Neuron (in vitro differentiated cells): ENCODE measurements around the gene TTC28.
"Not testable (repeated sequence)": the region's sequence is repeated elsewhere in the genome, so short reads cannot be mapped to it uniquely, and the experiment has no call there.

Source experiments
- H2AFZ ChIP-seq: one replicate; pipeline ENCODE4 v1.6.1; 2013; ENCODE audit warnings: low read depth, mild to moderate bottlenecking, inconsistent platforms, low read length, moderate library complexity
- H3K27me3 ChIP-seq: one replicate; pipeline ENCODE4 v1.6.1; 2013; ENCODE audit warnings: low read length; ENCODE audit not compliant: insufficient read depth
- H3K36me3 ChIP-seq: one replicate; pipeline ENCODE4 v1.6.1; 2013; ENCODE audit warnings: low read length; ENCODE audit not compliant: insufficient read depth
- H3K4me1 ChIP-seq: one replicate; pipeline ENCODE4 v1.6.1; 2013; ENCODE audit warnings: low read length; ENCODE audit not compliant: insufficient read depth
- H3K4me3 ChIP-seq: 2 replicates; pipeline ENCODE4 v1.5.1; 2013; ENCODE audit warnings: mild to moderate bottlenecking, low read length, moderate library complexity
- H3K9me3 ChIP-seq: one replicate; pipeline ENCODE4 v1.6.1; 2013; ENCODE audit warnings: low read length

The TTC28 gene

DNA sequence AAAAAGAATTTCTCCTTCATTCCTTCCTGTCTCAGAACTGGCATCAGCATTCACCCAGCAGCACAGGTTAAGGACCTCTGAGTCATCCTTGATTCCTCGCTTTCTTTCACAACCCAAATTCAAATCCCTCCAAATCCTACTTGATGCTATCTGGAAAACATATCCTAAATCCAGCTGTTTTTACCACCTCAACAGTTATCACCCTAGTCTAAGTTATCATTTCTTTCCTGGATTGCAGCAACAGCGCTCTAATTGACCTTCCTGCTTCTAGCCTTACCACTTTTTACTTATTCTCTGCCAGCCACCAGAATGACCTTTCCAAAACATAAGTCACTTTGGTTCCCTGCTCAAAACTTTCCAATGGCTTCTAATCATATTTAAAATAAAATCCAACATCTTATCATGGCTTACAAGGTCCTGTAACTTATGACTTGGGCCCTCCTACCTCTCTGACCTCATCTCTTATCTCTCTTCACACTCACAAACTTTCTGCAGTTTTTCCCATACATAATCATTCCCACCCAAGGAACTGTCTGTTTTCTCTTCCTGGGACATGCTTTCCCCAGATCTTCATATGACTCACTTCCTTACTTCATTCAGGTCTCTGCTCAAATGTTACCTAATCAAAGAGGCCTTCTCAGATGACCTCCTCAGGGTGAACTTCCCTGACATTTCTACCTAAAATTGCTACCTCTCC lies 119.4 kb downstream of the TTC28 start:
- peaks cover 6% of the 10 kb centered on the region for H3K9me3 ChIP-seq
- no peaks in the 10 kb centered on the region for H3K4me1 ChIP-seq
- no peak overlapping the region for H3K4me3 ChIP-seq
- no peaks in the 10 kb centered on the region for H3K36me3 ChIP-seq
- H2AFZ ChIP-seq, result no peak overlapping the region
- no peaks in the 10 kb centered on the region for H3K27me3 ChIP-seq

DNA sequence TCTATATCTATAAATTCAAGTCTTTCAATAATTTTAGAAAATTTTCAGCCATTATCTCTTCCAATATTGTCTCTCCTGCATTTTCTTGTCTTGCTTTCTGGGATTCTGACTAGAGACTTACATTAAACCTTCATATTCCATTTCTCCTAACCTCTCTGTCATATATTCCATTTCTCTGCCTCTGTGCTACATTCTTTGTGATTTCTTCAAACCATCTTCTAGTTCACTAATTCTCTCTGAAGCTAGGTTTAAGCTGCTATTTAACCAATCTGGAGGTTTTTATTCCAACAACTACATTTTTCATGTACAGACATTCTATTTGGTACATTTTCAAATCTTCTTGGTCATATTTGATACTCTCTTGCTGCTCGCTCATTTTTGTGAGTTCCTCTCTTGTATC lies 122.5 kb downstream of the TTC28 start:
- no peak overlapping the region for H2AFZ ChIP-seq
- H3K4me1 ChIP-seq, result no peaks in the 10 kb centered on the region
- H3K27me3 ChIP-seq, result no peaks in the 10 kb centered on the region
- H3K9me3 ChIP-seq, result peaks cover 6% of the 10 kb centered on the region
- no peak overlapping the region for H3K4me3 ChIP-seq
- no peaks in the 10 kb centered on the region for H3K36me3 ChIP-seq

- H3K4me1 ChIP-seq, H2AFZ ChIP-seq, H3K9me3 ChIP-seq, H3K27me3 ChIP-seq, H3K4me3 ChIP-seq, H3K36me3 ChIP-seq: not testable (repeated sequence)
These were observed 126.4 kb downstream of the TTC28 start for GRCh38 chr22:28553108-28553866.

GRCh38 chr22:28548406-28548805 lies 131.2 kb downstream of the TTC28 start:
- Histone ChIP-seq H3K9me3 (peaks cover 1% of the 10 kb centered on the region), H3K4me1 (no peaks in the 10 kb centered on the region), H2AFZ (no peak overlapping the region), H3K36me3 (no peaks in the 10 kb centered on the region), H3K27me3 (no peaks in the 10 kb centered on the region), H3K4me3 (no peak overlapping the region)

GRCh38 chr22:28547132-28547842 lies 132.4 kb downstream of the TTC28 start:
- no peak overlapping the region for H3K4me3 ChIP-seq
- H3K4me1 ChIP-seq, result no peaks in the 10 kb centered on the region
- H3K27me3 ChIP-seq, result no peaks in the 10 kb centered on the region
- H3K36me3 ChIP-seq, result no peaks in the 10 kb centered on the region
- H2AFZ ChIP-seq, result no peak overlapping the region
- H3K9me3 ChIP-seq, result peaks cover 5% of the 10 kb centered on the region

DNA sequence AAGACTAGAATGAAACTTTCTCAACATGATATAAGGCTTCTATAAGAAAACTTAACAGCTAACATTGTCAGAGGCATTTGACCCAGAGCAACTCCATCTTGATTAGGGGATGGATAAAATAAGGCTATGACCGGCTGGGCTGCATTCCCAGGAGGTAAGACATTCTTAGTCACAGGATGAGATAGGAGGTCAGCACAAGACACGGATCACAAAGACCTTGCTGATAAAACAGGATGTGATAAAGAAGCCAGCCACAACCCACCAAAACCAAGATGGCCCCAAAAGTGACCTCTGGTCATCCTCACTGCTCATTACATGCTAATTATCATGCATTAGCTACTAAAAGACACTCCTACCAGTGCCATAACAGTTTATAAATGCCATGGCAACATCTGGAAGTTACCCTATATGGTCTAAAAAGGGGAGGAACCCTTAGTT lies 135.2 kb downstream of the TTC28 start:
- peaks cover 5% of the 10 kb centered on the region for H3K9me3 ChIP-seq
- no peak overlapping the region for H3K4me3 ChIP-seq
- H3K4me1 ChIP-seq, result peaks cover 7% of the 10 kb centered on the region
- no peak overlapping the region for H2AFZ ChIP-seq
- H3K27me3 ChIP-seq, result no peaks in the 10 kb centered on the region
- no peaks in the 10 kb centered on the region for H3K36me3 ChIP-seq

DNA sequence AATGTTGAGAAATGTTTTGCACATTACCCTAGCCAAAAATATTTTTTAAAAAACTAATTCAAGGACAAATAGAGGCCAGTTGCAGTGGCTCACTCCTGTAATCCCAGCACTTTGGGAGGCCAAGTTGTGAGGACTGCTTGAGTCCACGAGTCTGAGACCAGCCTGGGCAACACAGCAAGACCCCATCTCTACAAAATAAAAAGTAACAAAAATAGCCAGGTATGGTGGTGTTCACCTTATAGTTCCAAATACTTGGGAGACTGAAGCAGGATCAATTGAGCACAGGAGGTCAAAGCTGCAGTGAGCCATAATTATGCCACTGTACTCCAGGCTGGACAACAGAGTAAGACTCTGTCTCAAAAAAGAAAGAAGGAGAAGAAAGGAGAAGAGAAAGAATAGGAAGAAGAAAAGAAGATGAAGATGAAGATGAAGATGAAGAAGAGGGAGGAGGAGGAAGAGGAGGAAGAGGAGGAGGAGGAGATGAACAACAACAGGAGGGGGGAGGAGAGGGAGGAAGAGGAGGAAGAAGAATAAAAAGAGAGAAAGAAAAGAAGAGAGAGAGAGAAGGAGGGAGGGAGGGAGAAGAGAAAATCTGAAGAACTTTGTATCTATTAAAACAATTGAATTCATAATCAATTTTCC lies 136.5 kb downstream of the TTC28 start:
- peaks cover 5% of the 10 kb centered on the region for H3K9me3 ChIP-seq
- H2AFZ ChIP-seq, result no peak overlapping the region
- H3K4me3 ChIP-seq, result no peak overlapping the region
- no peaks in the 10 kb centered on the region for H3K27me3 ChIP-seq
- peaks cover 7% of the 10 kb centered on the region for H3K4me1 ChIP-seq
- no peaks in the 10 kb centered on the region for H3K36me3 ChIP-seq

- Histone ChIP-seq H3K4me1 (peaks cover 7% of the 10 kb centered on the region), H2AFZ (no peak overlapping the region), H3K4me3 (no peak overlapping the region), H3K27me3 (no peaks in the 10 kb centered on the region), H3K9me3 (peaks cover 5% of the 10 kb centered on the region), H3K36me3 (no peaks in the 10 kb centered on the region)
These were observed 138.5 kb downstream of the TTC28 start for GRCh38 chr22:28541137-28541536.

GRCh38 chr22:28538922-28539321 lies 140.7 kb downstream of the TTC28 start:
- Histone ChIP-seq H3K4me3 (no peak overlapping the region), H3K4me1 (peaks cover 7% of the 10 kb centered on the region), H2AFZ (no peak overlapping the region), H3K9me3 (peaks cover 6% of the 10 kb centered on the region), H3K36me3 (no peaks in the 10 kb centered on the region), H3K27me3 (no peaks in the 10 kb centered on the region)

- H3K36me3 ChIP-seq, H2AFZ ChIP-seq, H3K9me3 ChIP-seq, H3K4me1 ChIP-seq, H3K27me3 ChIP-seq, H3K4me3 ChIP-seq: not testable (repeated sequence)
These were observed 149.1 kb downstream of the TTC28 start for GRCh38 chr22:28530565-28530964.

- H3K36me3 ChIP-seq, H2AFZ ChIP-seq, H3K9me3 ChIP-seq, H3K4me3 ChIP-seq, H3K4me1 ChIP-seq, H3K27me3 ChIP-seq: not testable (repeated sequence)
These were observed 150.5 kb downstream of the TTC28 start for GRCh38 chr22:28529144-28529543.

- H3K9me3 ChIP-seq, result peaks cover 2% of the 10 kb centered on the region
- H3K36me3 ChIP-seq, result no peaks in the 10 kb centered on the region
- H2AFZ ChIP-seq, result no peak overlapping the region
- H3K4me1 ChIP-seq, result peaks cover 7% of the 10 kb centered on the region
- no peak overlapping the region for H3K4me3 ChIP-seq
- no peaks in the 10 kb centered on the region for H3K27me3 ChIP-seq
These were observed 158.2 kb downstream of the TTC28 start for GRCh38 chr22:28521451-28521850.

GRCh38 chr22:28514321-28514821 lies 165.3 kb downstream of the TTC28 start:
- H3K4me1 ChIP-seq, result no peaks in the 10 kb centered on the region
- peaks cover 3% of the 10 kb centered on the region for H3K9me3 ChIP-seq
- H3K27me3 ChIP-seq, result no peaks in the 10 kb centered on the region
- no peak overlapping the region for H3K4me3 ChIP-seq
- no peak overlapping the region for H2AFZ ChIP-seq
- no peaks in the 10 kb centered on the region for H3K36me3 ChIP-seq
